Adipose tissue (tissue), 3 donors: ENCODE results near the gene RABGGTB. TPM values are rescaled to one million over a fixed set of nuclear protein-coding genes. Genes with fewer than 3 reads are reported as not detected.
"Not testable (repeated sequence)": the region's sequence is repeated elsewhere in the genome, so short reads cannot be mapped to it uniquely, and the experiment has no call there.

ENCODE experiments used
- H3K27ac ChIP-seq: one replicate; pipeline ENCODE4 v1.5.1; 2013; ENCODE audit warnings: low read depth, low read length
- WGBS, 3 donors: extraction: QIAGEN DNeasy Blood & Tissue Kit; methylation state at CpG; one replicate each; pipeline ENCODE4 v1.1.7; 2013; 5-methylcytosine and 5-hydroxymethylcytosine counted together
- polyA plus RNA-seq, 3 donors: library from polyadenylated mRNA; stranded (reverse); fragments of 200-250 nt; gene quantifications; one replicate each; pipeline ENCODE4 v1.2.3, GENCODE V29; 2013
- donor health status: healthy with polysubstance abuse.
- donor health status: Bipolar disorder and iron deficiency.
- donor health status: healthy.

Gene RABGGTB
- polyA plus RNA-seq, 3 donors, result 62.1 to 80.3 (median 66.9) TPM

- H3K27ac ChIP-seq, result no peak overlapping the region
- 38 to 90% (median 74%) methylated on average over 1 of the region's 1 CpG for WGBS, 3 donors
These were observed 5.0 kb downstream of the RABGGTB start for GRCh38 chr1:75791022-75791421.

- H3K27ac ChIP-seq, result no peak overlapping the region
- 94 to 98% (median 98%) methylated on average over 3 of the region's 3 CpGs for WGBS, 3 donors
These were observed 6.0 kb downstream of the RABGGTB start for GRCh38 chr1:75792091-75792490.

- no peak overlapping the region for H3K27ac ChIP-seq
- 95 to 99% (median 98%) methylated on average over 2 of the region's 2 CpGs for WGBS, 3 donors
These were observed 8.3 kb downstream of the RABGGTB start for GRCh38 chr1:75794382-75794781.

- H3K27ac ChIP-seq, result no peak overlapping the region
- 95 to 99% (median 96%) methylated on average over 4 of the region's 4 CpGs for WGBS, 3 donors
These were observed 9.7 kb downstream of the RABGGTB start for GRCh38 chr1:75795703-75796193.

- H3K27ac ChIP-seq, result no peak within 1 kb of the TSS
- 87 to 90% (median 88%) methylated on average over 30 to 34 of the region's 34 CpGs for WGBS, 3 donors
These were observed 10.6 kb downstream of the RABGGTB start, which contains the start of gene MSH4 for GRCh38 chr1:75796376-75797272. Gene MSH4, plus strand, starts transcription at chr1:75796882. Its CDS starts 104 bp downstream, at chr1:75796986.

GRCh38 chr1:75797273-75797588, 11.2 kb downstream of the RABGGTB start:
- H3K27ac ChIP-seq, result no peak overlapping the region
- WGBS, 3 donors, result 78 to 88% (median 81%) methylated on average over 6 of the region's 6 CpGs

GRCh38 chr1:75797606-75798216, 11.7 kb downstream of the RABGGTB start:
- WGBS, 3 donors, result 88 to 93% (median 89%) methylated on average over 13 of the region's 13 CpGs

GRCh38 chr1:75801480-75801879, 15.4 kb downstream of the RABGGTB start:
- H3K27ac ChIP-seq, result not testable (repeated sequence)
- WGBS, 3 donors, result 83 to 99% (median 92%) methylated on average over 2 of the region's 2 CpGs

More at GRCh38 chr1:75797606-75798216, 11.7 kb downstream of the RABGGTB start:
- H3K27ac ChIP-seq, result no peak overlapping the region

GRCh38 chr1:75808921-75809320, 22.9 kb downstream of the RABGGTB start:
- no peak overlapping the region for H3K27ac ChIP-seq
- WGBS, 3 donors, result 73 to 93% (median 89%) methylated on average over 4 of the region's 4 CpGs

GRCh38 chr1:75810113-75810512, 24.1 kb downstream of the RABGGTB start:
- H3K27ac ChIP-seq, result not testable (repeated sequence)
- 96 to 98% (median 97%) methylated on average over 3 of the region's 3 CpGs for WGBS, 3 donors

GRCh38 chr1:75811211-75811981, 25.3 kb downstream of the RABGGTB start:
- H3K27ac ChIP-seq, result no peak overlapping the region
- 66 to 79% (median 72%) methylated on average over 1 of the region's 1 CpG for WGBS, 3 donors

GRCh38 chr1:75812065-75812464, 26.0 kb downstream of the RABGGTB start:
- no peak overlapping the region for H3K27ac ChIP-seq
- 70 to 88% (median 74%) methylated on average over 3 of the region's 3 CpGs for WGBS, 3 donors

- H3K27ac ChIP-seq, result not testable (repeated sequence)
- WGBS, 3 donors, result 54 to 78% (median 77%) methylated on average over 1 of the region's 1 CpG
These were observed 37.5 kb downstream of the RABGGTB start for GRCh38 chr1:75823596-75823995.

- 36 to 58% (median 44%) methylated on average over 2 of the region's 2 CpGs for WGBS, 3 donors
These were observed 50.6 kb downstream of the RABGGTB start for GRCh38 chr1:75836528-75837100.

GRCh38 chr1:75838079-75838478, 52.0 kb downstream of the RABGGTB start:
- 58 to 66% (median 58%) methylated on average over 2 of the region's 2 CpGs for WGBS, 3 donors
- no peak overlapping the region for H3K27ac ChIP-seq

More at GRCh38 chr1:75836528-75837100, 50.6 kb downstream of the RABGGTB start:
- H3K27ac ChIP-seq, result no peak overlapping the region

GRCh38 chr1:75841421-75841820, 55.4 kb downstream of the RABGGTB start:
- no peak overlapping the region for H3K27ac ChIP-seq
